C4-2B (cell line): ENCODE data around the gene SLC8A3.

Source experiments
- H3K27ac ChIP-seq: fragments of 450-650 bp; 2 replicates; pipeline ENCODE4 v1.5.1; 2017
- CTCF ChIP-seq: fragments of 450-650 bp; conservative IDR thresholded peaks from 2 replicates; pipeline ENCODE4 v1.5.1; 2017; ENCODE audit warnings: mild to moderate bottlenecking
- ZFX ChIP-seq: fragments of 450-650 bp; IDR thresholded peaks from 2 replicates; pipeline ENCODE4 v1.6.1; 2017

The SLC8A3 gene

GRCh38 chr14:70043001-70043400, 145.8 kb downstream of the SLC8A3 start:
- no peak overlapping the region for H3K27ac ChIP-seq
- TF ChIP-seq CTCF: no peak
- no peak for TF ChIP-seq ZFX

- H3K27ac ChIP-seq: no peak overlapping the region
- no peak for TF ChIP-seq CTCF
- TF ChIP-seq ZFX: no peak
Observed at GRCh38 chr14:70036665-70037064, 152.1 kb downstream of the SLC8A3 start.

- TF ChIP-seq ZFX (no peak), CTCF (no peak)
Observed at GRCh38 chr14:70034257-70034656, 154.5 kb downstream of the SLC8A3 start.

DNA sequence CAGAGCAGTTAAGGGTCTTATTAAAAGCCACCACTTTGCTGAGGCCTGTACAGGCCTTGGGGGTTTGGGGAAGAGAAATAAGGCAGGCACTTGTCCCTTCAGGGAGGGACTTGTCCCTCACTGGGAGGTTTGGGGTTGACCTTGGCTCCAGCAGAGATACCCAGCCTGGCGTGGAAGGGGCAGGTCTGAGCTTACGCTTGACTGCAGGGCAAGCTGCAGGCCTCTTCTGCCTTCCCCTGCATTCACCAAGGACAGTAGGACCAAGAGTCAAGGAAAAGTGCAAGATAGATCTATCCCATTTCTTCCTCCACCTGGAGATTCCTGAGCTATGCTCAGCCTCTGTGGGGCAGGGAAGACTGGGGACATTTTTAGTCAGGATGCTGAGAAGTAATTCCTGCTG, 155.2 kb downstream of the SLC8A3 start:
- no peak for TF ChIP-seq CTCF
- no peak for TF ChIP-seq ZFX

More at GRCh38 chr14:70034257-70034656, 154.5 kb downstream of the SLC8A3 start:
- H3K27ac ChIP-seq: no peak overlapping the region

GRCh38 chr14:70033116-70033515, 155.6 kb downstream of the SLC8A3 start:
- TF ChIP-seq ZFX (no peak), CTCF (no peak)
- no peak overlapping the region for H3K27ac ChIP-seq

More for the DNA sequence above, 155.2 kb downstream of the SLC8A3 start:
- no peak overlapping the region for H3K27ac ChIP-seq

GRCh38 chr14:70032447-70032846, 156.3 kb downstream of the SLC8A3 start:
- no peak for TF ChIP-seq CTCF
- TF ChIP-seq ZFX: no peak
- no peak overlapping the region for H3K27ac ChIP-seq

- TF ChIP-seq ZFX (no peak), CTCF (no peak)
- H3K27ac ChIP-seq: no peak overlapping the region
Observed at GRCh38 chr14:70032016-70032415, 156.7 kb downstream of the SLC8A3 start.
